DMS153 treated with DMSO at 0.1 percent for 48 hours (cell line): ENCODE data around the gene TFIP11.

Source experiments
- DNase-seq: peaks from one replicate; lab custom pipeline; 2025; ENCODE audit not compliant: unreplicated experiment; lab: John Stamatoyannopoulos, UW

TFIP11 gene

GRCh38 chr22:26479792-26480610 lies 32.3 kb downstream of the TFIP11 start:
- DNase-seq = no peak

DNA sequence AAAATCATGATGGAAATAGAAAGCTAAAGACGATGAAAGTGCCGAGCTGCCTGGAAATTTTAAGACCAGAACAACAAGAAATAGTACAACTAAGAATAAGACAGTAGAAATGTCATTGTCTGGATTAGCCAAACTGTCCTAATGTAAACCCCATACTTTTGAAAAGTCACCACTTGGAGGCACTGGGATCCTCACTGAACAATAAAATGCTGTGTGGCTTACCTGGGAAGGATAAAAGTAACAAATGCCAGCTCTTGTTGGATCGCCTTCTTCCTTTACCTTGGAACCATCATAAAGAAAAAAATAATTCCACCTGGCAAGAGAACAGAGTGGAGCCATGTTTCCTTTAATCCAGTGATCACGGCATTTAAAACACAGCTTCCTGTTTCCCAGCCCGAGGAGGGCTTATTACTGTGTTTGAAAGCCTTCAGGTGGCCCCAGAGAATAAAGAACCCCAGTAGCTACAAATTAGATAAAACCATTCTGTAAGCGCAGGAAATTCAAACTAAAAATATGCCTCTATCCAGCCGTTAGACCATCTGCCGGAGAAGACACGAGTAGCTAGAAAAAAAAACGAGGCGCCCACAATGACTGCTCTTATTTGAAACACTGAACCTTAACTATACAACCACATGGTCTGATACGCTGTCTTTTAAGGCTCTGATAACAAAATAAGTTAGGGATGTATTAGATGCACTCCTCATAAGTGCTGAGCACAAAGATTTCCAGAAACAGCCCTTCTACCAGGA lies 33.1 kb downstream of the TFIP11 start:
- peak; percentile 17 for DNase-seq

DNA sequence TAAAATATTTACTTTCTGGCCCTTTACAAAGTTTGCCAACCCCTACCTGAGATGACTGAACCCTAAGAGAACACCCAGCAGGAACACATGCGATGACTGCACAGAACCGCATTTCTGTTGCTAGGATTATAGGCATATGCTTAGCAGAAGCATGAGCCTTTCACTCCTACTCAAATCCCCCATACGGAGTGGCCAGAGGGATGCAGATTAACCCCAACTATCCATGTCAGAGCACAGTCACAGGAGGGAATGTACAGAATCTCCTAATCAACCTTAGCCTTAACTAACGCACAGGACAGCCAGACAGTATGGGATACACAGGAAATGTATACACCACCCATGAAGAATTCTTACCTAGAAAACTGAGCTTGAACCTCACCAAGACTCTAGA lies 34.9 kb downstream of the TFIP11 start:
- no peak for DNase-seq

DNA sequence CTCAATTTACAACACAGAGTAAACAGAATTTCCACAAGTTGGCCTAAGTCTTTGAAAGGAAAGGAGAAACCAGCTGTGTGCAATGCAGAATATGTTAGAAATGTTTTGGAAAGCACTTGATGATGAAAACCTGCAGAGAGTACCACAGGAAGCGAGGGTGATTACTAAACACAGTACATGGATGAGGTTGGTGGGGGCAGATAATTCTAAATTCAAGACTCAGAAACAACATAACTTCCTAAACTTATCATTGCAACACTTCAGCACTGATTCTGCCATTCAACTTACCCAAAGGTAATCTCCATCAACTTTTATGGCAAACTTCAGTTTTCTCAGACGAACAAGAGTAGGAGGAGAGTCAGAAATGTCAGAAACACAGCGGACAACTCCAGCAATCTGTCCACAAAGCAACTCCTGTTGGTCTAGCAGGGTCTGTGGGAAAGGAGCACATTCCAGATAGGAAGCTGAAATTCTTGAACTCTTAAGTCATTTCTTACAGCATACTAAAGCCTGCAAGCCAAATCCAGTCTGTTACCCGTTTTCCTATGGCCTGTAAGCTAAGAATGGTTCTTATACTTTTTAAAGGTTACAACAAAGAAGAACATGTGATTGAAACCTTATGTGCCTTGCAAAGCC lies 35.5 kb downstream of the TFIP11 start:
- no peak for DNase-seq

GRCh38 chr22:26474682-26475081 lies 37.6 kb downstream of the TFIP11 start:
- no peak for DNase-seq

- no peak for DNase-seq
These were observed 40.8 kb downstream of the TFIP11 start for GRCh38 chr22:26471522-26471921.

GRCh38 chr22:26470807-26471206 lies 41.5 kb downstream of the TFIP11 start:
- DNase-seq = no peak

DNA sequence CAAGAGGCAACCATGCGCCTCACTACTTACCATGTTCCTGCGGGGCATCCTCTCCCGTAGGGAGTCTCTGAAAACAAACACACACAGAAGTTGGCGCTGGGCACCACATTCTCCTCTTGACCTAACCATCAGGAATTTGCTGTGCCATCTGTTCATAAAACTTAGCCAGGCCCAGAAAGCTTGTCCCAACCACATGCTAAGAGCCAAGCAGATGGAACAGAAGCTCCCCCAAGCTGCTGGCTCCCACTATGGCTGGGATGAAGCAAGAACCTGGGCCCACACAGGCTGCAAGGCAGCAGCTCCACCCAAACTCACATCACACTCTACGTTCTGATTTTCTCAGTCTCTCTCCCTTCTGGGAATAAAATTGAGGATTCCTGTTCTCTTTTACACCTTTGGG lies 46.1 kb downstream of the TFIP11 start:
- no peak for DNase-seq

GRCh38 chr22:26464312-26464711 lies 48.0 kb downstream of the TFIP11 start:
- no peak for DNase-seq

DNA sequence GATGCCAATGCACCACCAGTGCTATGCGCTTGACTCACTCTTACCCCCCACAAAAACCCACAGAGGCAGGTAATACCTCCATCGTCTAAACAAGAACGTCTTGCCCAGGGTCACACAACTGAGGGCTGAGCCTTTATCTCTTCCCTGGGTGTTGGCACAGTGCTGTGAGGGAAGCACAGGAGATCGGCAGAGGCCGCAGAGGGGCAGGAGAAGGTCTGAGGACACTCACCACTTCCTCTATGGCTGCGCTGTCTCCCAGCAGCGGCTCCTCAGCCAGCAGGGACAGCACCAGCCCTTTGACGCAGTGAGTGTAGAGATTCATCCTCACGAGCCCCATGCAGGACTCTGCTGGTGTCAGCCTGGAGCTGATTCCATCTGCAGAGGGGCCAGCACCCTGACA lies 48.6 kb downstream of the TFIP11 start:
- DNase-seq = no peak

- no peak for DNase-seq
These were observed 49.1 kb downstream of the TFIP11 start for GRCh38 chr22:26463101-26463661.

DNA sequence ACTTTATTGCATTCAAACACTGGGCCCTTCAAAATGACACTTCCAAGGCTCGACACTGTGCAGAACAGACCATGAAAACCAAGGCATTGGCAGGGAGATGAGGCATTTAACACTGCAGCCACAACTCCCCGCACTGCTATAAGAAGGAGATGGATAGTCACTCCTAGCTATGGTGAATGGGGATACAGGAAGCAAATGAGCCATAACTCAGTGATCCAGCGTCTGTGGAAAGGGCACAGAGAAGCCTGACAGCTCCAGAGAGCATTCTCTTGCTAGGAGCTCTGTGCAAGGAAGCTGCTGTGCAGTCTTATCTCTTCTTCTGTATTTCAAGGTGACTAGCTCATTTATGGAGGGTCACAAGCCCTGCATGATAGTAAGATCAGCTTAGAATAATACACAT lies 49.6 kb downstream of the TFIP11 start:
- DNase-seq = no peak

GRCh38 chr22:26462051-26462450 lies 50.2 kb downstream of the TFIP11 start:
- no peak for DNase-seq

- no peak for DNase-seq
These were observed 51.0 kb downstream of the TFIP11 start for GRCh38 chr22:26461188-26461810.

GRCh38 chr22:26460202-26460601 lies 52.1 kb downstream of the TFIP11 start:
- DNase-seq = no peak

GRCh38 chr22:26457661-26458272 lies 54.5 kb downstream of the TFIP11 start:
- no peak for DNase-seq

DNA sequence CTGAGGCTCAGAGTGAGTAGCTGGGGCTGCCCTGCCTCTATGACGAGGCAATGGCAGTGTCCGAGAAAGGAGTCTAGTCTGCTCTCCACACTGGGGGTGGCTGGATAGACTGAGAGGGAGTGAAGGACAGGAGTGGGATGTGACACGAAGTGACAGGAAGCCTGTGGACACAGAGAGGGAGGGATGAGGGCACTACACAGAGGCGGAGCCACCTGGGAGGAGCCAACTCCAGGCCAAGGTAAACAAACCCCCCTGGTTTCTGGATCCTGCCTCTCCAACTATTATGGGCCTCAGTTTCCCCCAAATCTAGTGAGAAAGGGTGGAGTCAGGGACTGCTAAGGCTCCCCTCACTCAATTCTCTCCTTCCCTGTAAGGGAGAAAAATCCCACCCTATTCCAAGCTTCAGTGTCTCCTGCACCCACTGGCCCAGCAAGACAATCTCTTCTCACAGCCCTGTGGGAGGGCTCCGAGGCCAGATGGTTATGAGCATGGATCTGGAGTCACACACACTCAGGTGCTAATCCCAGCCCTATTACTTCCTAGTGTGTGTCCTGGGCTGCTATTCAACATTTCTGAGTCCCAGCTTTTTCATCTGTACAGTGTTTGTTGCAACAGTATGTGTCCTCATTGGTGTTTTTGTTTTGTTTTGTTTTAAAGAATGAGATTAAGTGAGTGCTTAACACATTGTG lies 58.3 kb downstream of the TFIP11 start:
- no peak for DNase-seq

- DNase-seq = no peak
These were observed 59.1 kb downstream of the TFIP11 start for GRCh38 chr22:26453216-26453615.

DNA sequence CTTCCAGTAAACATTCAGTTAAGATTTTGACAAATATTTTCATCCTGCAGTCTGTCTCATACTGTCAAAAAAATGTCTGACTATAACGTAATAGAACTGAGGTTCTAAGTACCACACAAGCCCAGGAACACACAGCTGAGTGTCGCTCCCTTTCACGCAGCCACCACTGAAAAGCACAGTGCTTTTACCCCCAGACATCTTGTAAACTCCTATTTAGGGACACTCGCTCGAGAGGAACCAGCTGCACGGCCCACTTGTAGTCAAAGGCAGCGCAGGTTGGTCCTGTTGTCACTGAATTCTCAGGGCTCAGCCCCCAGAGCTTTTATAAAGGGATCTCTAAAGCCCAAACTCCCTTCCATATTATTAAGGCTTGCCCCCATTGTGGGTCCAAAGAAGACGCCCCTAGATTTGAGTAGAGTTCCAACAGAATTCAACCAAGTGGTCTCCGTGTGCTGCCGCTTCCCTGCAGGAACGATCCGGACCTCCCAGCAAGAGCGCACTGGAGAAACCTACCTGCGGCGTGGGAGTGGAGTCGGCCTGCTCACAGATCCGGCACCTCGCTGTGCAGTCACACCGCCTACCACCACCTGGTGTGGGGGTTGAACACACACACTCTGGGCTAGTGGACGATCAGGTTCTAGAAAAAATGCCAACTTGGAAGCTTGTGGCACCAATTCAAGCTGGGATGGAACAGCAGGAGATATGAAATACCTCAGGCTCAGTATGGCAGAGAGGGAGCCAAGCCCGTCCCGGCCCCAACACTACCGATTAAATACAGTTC lies 59.8 kb downstream of the TFIP11 start:
- no peak for DNase-seq
